ENCODE measurements around the gene C11orf16.

C11orf16 gene

GRCh38 chr11:8871962-8872361 lies 60.8 kb downstream of the C11orf16 start:
- Histone ChIP-seq H2AFZ (ENCODE audit: low read depth, low read length, severe bottlenecking) (no peak overlapping the region), H3K9ac (ENCODE audit: low read length) (no peak overlapping the region), H3K27ac (ENCODE audit: low read depth, low read length) (no peak overlapping the region), H3K9me2 (replicated peaks; ENCODE audit: insufficient read depth, low read length) (no peaks in the 10 kb centered on the region), H3K9me3 (ENCODE audit: insufficient read depth, low read length) (no peaks in the 10 kb centered on the region), H3K4me3 (ENCODE audit: insufficient read depth, low read length, poor library complexity, severe bottlenecking) (no peak overlapping the region), H4K20me1 (ENCODE audit: low read depth, low read length) (no peaks in the 10 kb centered on the region), H3K79me2 (ENCODE audit: insufficient read depth, low read length) (no peaks in the 10 kb centered on the region), H3K27me3 (ENCODE audit: low read length) (no peaks in the 10 kb centered on the region), H3K36me3 (ENCODE audit: low read length) (no peaks in the 10 kb centered on the region), H3K4me2 (ENCODE audit: low read depth, low read length, poor library complexity, severe bottlenecking) (no peak overlapping the region), H3F3A (ENCODE audit: insufficient read depth) (no peaks in the 10 kb centered on the region)
- TF ChIP-seq EZH2phosphoT487 (conservative IDR thresholded peaks at IDR 0.05; ENCODE audit: low read length) = no peak
- TF ChIP-seq CTCF (IDR thresholded peaks at IDR 0.05; ENCODE audit: insufficient read depth, low read length, poor library complexity, severe bottlenecking) = no peak

- Histone ChIP-seq H4K20me1 (ENCODE audit: low read depth, low read length) (no peaks in the 10 kb centered on the region), H2AFZ (ENCODE audit: low read depth, low read length, severe bottlenecking) (no peak overlapping the region), H3K79me2 (ENCODE audit: insufficient read depth, low read length) (no peaks in the 10 kb centered on the region), H3K9me3 (ENCODE audit: insufficient read depth, low read length) (no peaks in the 10 kb centered on the region), H3K27me3 (ENCODE audit: low read length) (no peaks in the 10 kb centered on the region), H3K9me2 (replicated peaks; ENCODE audit: insufficient read depth, low read length) (no peaks in the 10 kb centered on the region), H3K27ac (ENCODE audit: low read depth, low read length) (no peak overlapping the region), H3K9ac (ENCODE audit: low read length) (no peak overlapping the region), H3F3A (ENCODE audit: insufficient read depth) (no peaks in the 10 kb centered on the region), H3K4me3 (ENCODE audit: insufficient read depth, low read length, poor library complexity, severe bottlenecking) (no peak overlapping the region), H3K36me3 (ENCODE audit: low read length) (no peaks in the 10 kb centered on the region), H3K4me2 (ENCODE audit: low read depth, low read length, poor library complexity, severe bottlenecking) (no peak overlapping the region)
- no peak for TF ChIP-seq CTCF (IDR thresholded peaks at IDR 0.05; ENCODE audit: insufficient read depth, low read length, poor library complexity, severe bottlenecking)
- TF ChIP-seq EZH2phosphoT487 (conservative IDR thresholded peaks at IDR 0.05; ENCODE audit: low read length) = no peak
These were observed 61.5 kb downstream of the C11orf16 start for GRCh38 chr11:8871171-8871775.

- Histone ChIP-seq H4K20me1 (ENCODE audit: low read depth, low read length) (no peaks in the 10 kb centered on the region), H3K36me3 (ENCODE audit: low read length) (no peaks in the 10 kb centered on the region), H3K9me2 (replicated peaks; ENCODE audit: insufficient read depth, low read length) (no peaks in the 10 kb centered on the region), H3K4me3 (ENCODE audit: insufficient read depth, low read length, poor library complexity, severe bottlenecking) (no peak overlapping the region), H3K9ac (ENCODE audit: low read length) (no peak overlapping the region), H3K4me2 (ENCODE audit: low read depth, low read length, poor library complexity, severe bottlenecking) (no peak overlapping the region), H2AFZ (ENCODE audit: low read depth, low read length, severe bottlenecking) (no peak overlapping the region), H3K79me2 (ENCODE audit: insufficient read depth, low read length) (no peaks in the 10 kb centered on the region), H3K9me3 (ENCODE audit: insufficient read depth, low read length) (no peaks in the 10 kb centered on the region), H3F3A (ENCODE audit: insufficient read depth) (no peaks in the 10 kb centered on the region), H3K27ac (ENCODE audit: low read depth, low read length) (no peak overlapping the region), H3K27me3 (ENCODE audit: low read length) (no peaks in the 10 kb centered on the region)
- no peak for TF ChIP-seq CTCF (IDR thresholded peaks at IDR 0.05; ENCODE audit: insufficient read depth, low read length, poor library complexity, severe bottlenecking)
- TF ChIP-seq EZH2phosphoT487 (conservative IDR thresholded peaks at IDR 0.05; ENCODE audit: low read length) = no peak
These were observed 62.2 kb downstream of the C11orf16 start for GRCh38 chr11:8870411-8871170.
